MCF 10A (cell line): Measurements from ENCODE around the gene MRPS27. TPM values are rescaled to one million over a fixed set of nuclear protein-coding genes. Genes with fewer than 3 reads are reported as not detected.
A peak's percentile ranks its signal among the peaks of the same experiment; 100 is the strongest.

Source experiments
- BruUV-seq: library from RNA; stranded (reverse); fragments of 400-500 nt; replicated peaks from 2 replicates; lab custom pipeline; 2021; lab: Mats Ljungman, UMichigan
- CTCF ChIA-PET: fragments of 300-600 bp; sonication (Branson Sonifier 250); formaldehyde crosslinking; extraction: SDS; loops from one replicate; lab custom pipeline; 2021; ENCODE audit warnings: antibody characterized with exemption, inconsistent platforms; lab: Yijun Ruan, JAX
- POLR2A ChIA-PET: fragments of 300-600, 350-650 bp; sonication (Branson Sonifier 250); formaldehyde crosslinking; extraction: SDS; loops from one replicate; lab custom pipeline; 2020; ENCODE audit warnings: antibody characterized with exemption, inconsistent platforms; lab: Yijun Ruan, JAX
- DNase-seq: peaks from one replicate; pipeline ENCODE4 v3.0.0-alpha.2; 2018; ENCODE audit not compliant: unreplicated experiment
- H3K27ac Mint-ChIP-seq: one replicate; pipeline ENCODE4 v1.8.0; 2022; ENCODE audit warnings: mild to moderate bottlenecking, low read depth, mixed read lengths; ENCODE audit not compliant: unreplicated experiment
- H3K27me3 Mint-ChIP-seq: one replicate; pipeline ENCODE4 v1.8.0; 2022; ENCODE audit warnings: mixed read lengths; ENCODE audit not compliant: insufficient read depth, unreplicated experiment
- H3K36me3 Mint-ChIP-seq: one replicate; pipeline ENCODE4 v1.8.0; 2022; ENCODE audit warnings: mild to moderate bottlenecking, moderate library complexity, mixed read lengths; ENCODE audit not compliant: insufficient read depth, unreplicated experiment
- H3K4me1 Mint-ChIP-seq: one replicate; pipeline ENCODE4 v1.8.0; 2022; ENCODE audit warnings: mixed read lengths; ENCODE audit not compliant: insufficient read depth, unreplicated experiment
- H3K4me3 Mint-ChIP-seq: one replicate; pipeline ENCODE4 v1.8.0; 2022; ENCODE audit warnings: mild to moderate bottlenecking, moderate library complexity, mixed read lengths; ENCODE audit not compliant: unreplicated experiment
- H3K9me3 Mint-ChIP-seq: one replicate; pipeline ENCODE4 v1.8.0; 2022; ENCODE audit warnings: mixed read lengths; ENCODE audit not compliant: unreplicated experiment
- CTCF ChIP-seq: fragments of 200-600 bp; IDR thresholded peaks from one replicate; pipeline ENCODE4 v1.8.0; 2022; ENCODE audit warnings: antibody characterized with exemption, mild to moderate bottlenecking; ENCODE audit not compliant: unreplicated experiment
- intact Hi-C: fragments of 100-400 bp; cut with micrococcal nuclease; formaldehyde crosslinking; loops from 2 replicates; pipeline ENCODE4 v1.14.1; 2022
- total RNA-seq: library from RNA; stranded (reverse); gene quantifications from 2 replicates; pipeline ENCODE4 v1.2.3, GENCODE V29; 2022

MRPS27 gene
- total RNA-seq, 1 experiment from 2014 or later: 68.5 TPM

GRCh38 chr5:72210888-72211678 lies 109.0 kb downstream of the MRPS27 start:
- peaks cover 15% of the 10 kb centered on the region for H3K36me3 Mint-ChIP-seq
- H3K27ac Mint-ChIP-seq: peak overlapping the region; percentile 13
- H3K4me3 Mint-ChIP-seq: peak overlapping the region; percentile 24
- H3K9me3 Mint-ChIP-seq: no peaks in the 10 kb centered on the region
- CTCF ChIA-PET: no interaction called here
- DNase-seq: peak; percentile 74
- POLR2A ChIA-PET: no interaction called here
- intact Hi-C loops: no loop called here
- no peaks in the 10 kb centered on the region for H3K27me3 Mint-ChIP-seq
- BruUV-seq: no TSS peak
- TF ChIP-seq CTCF: no peak
- peaks cover 17% of the 10 kb centered on the region for H3K4me1 Mint-ChIP-seq

GRCh38 chr5:72209147-72210115 lies 110.6 kb downstream of the MRPS27 start:
- no TSS peak for BruUV-seq
- H3K36me3 Mint-ChIP-seq: peaks cover 20% of the 10 kb centered on the region
- POLR2A ChIA-PET: interaction anchor here (0.6 kb wide), 1 partner anchor 164 kb away, joined by 4 read pairs; no protein-coding TSS in a partner anchor
- DNase-seq: no peak
- no peak overlapping the region for H3K4me3 Mint-ChIP-seq
- intact Hi-C loops: no loop called here
- no peaks in the 10 kb centered on the region for H3K27me3 Mint-ChIP-seq
- H3K27ac Mint-ChIP-seq: no peak overlapping the region
- no peak for TF ChIP-seq CTCF
- CTCF ChIA-PET: interaction anchor here (0.6 to 0.8 kb wide), 2 partner anchors 35 to 733 kb away, joined by 3 read pairs; no protein-coding TSS in a partner anchor
- peaks cover 24% of the 10 kb centered on the region for H3K4me1 Mint-ChIP-seq
- no peaks in the 10 kb centered on the region for H3K9me3 Mint-ChIP-seq

- Mint-ChIP-seq H3K27me3 (no peaks in the 10 kb centered on the region), H3K36me3 (peaks cover 12% of the 10 kb centered on the region), H3K27ac (no peak overlapping the region), H3K4me1 (peaks cover 24% of the 10 kb centered on the region), H3K4me3 (no peak overlapping the region), H3K9me3 (no peaks in the 10 kb centered on the region)
- no peak for TF ChIP-seq CTCF
- BruUV-seq: no TSS peak
- DNase-seq: no peak
- ChIA-PET CTCF (interaction anchor here (0.6 to 0.8 kb wide), 3 partner anchors 36 to 732 kb away, joined by 3 read pairs; no protein-coding TSS in a partner anchor), POLR2A (interaction anchor here (0.6 kb wide), 1 partner anchor 101 kb away, joined by 4 read pairs; no protein-coding TSS in a partner anchor)
- intact Hi-C loops: no loop called here
These were observed 111.6 kb downstream of the MRPS27 start for GRCh38 chr5:72208324-72208926.
